Transverse colon (tissue), 4 donors: ENCODE measurements around the gene MBNL2. TPM values are rescaled to one million over a fixed set of nuclear protein-coding genes. Genes with fewer than 3 reads are reported as not detected.

Source experiments
- DNase-seq: peaks from one replicate; pipeline ENCODE4 v3.0.0-alpha.2; 2019
- H3K27ac ChIP-seq, 4 donors: fragments of 200-600 bp; sonication (generic); 2 replicates each; pipeline ENCODE4 v1.5.1; 2016 to 2018; ENCODE audit warnings: inconsistent platforms in 4 of 4
- H3K27me3 ChIP-seq: fragments of 200-600 bp; sonication (generic); 2 replicates; pipeline ENCODE4 v1.5.1; 2017; ENCODE audit warnings: inconsistent platforms
- H3K36me3 ChIP-seq, 4 donors: fragments of 200-600 bp; sonication (generic); 2 replicates each; pipeline ENCODE4 v1.5.1; 2017 to 2019; ENCODE audit warnings: inconsistent platforms in 4 of 4
- H3K4me1 ChIP-seq, 4 donors: fragments of 200-600 bp; sonication (generic); 2 replicates each; pipeline ENCODE4 v1.5.1; 2017 to 2020; ENCODE audit warnings: inconsistent platforms in 4 of 4
- H3K4me3 ChIP-seq, 4 donors: fragments of 200-600 bp; sonication (generic); 1 replicate in 1 of 4; 2 replicates in 3 of 4; pipeline versions ENCODE4 v1.5.1 to v1.6.1; 2017 to 2019; ENCODE audit warnings: inconsistent platforms in 4 of 4
- H3K9me3 ChIP-seq, 2 donors: fragments of 200-600 bp; sonication (generic); 2 replicates each; pipeline ENCODE4 v1.5.1; 2017 to 2019; ENCODE audit warnings: inconsistent platforms in 2 of 2
- EP300 ChIP-seq: sonication (generic); formaldehyde crosslinking; IDR thresholded peaks from one replicate; pipeline ENCODE4 v1.6.1; 2017; ENCODE audit warnings: antibody characterized with exemption, low read depth
- POLR2A ChIP-seq: fragments of 450-650 bp; IDR thresholded peaks from one replicate; pipeline ENCODE4 v1.6.1; 2016; ENCODE audit warnings: antibody characterized with exemption, mild to moderate bottlenecking, moderate library complexity
- POLR2AphosphoS5 ChIP-seq, 3 donors: sonication (generic); formaldehyde crosslinking; IDR thresholded peaks; one replicate each; pipeline ENCODE4 v1.6.1; 2016; ENCODE audit warnings: antibody characterized with exemption in 3 of 3
- WGBS, 2 donors: methylation state at CpG; one replicate each; pipeline ENCODE4 v1.1.5; 2018; ENCODE audit warnings: low coverage in 1 of 2; 5-methylcytosine and 5-hydroxymethylcytosine counted together
- in situ Hi-C, 4 donors: fragments of 200-750 bp; cut with MboI; loops; one replicate each; pipeline versions ENCODE4 v1.15.0 to v1.15.1; 2017; ENCODE audit warnings: low sequenced_read_pairs in 3 of 4, low pct_ligation_motif_present in 1 of 4, low pct_unique_long_range_greater_than_20kb in 1 of 4
- intact Hi-C: fragments of 100-400 bp; cut with DNase I; formaldehyde crosslinking; loops from one replicate; pipeline ENCODE4 v1.15.1; 2023; ENCODE audit warnings: low total_unique reads
- total RNA-seq, 4 donors: library from RNA; depleted of rRNA; stranded (reverse); fragments of >200 nt; gene quantifications; one replicate each; pipeline ENCODE4 v1.1.0, GENCODE V29; 2016
- TF ChIP-seq, protein P1 (sequence below), 5 experiments: fragments of 200-600 bp in 3 of 5; fragments of 450-650 bp in 2 of 5; sonication (generic) in 3 of 5; IDR thresholded peaks; 1 replicate in 2 of 5; 2 replicates in 3 of 5; pipeline ENCODE4 v1.5.1; 2016 to 2017; ENCODE audit warnings: antibody characterized with exemption in 5 of 5, inconsistent platforms in 3 of 5, mild to moderate bottlenecking in 2 of 5, moderate library complexity in 1 of 5

Gene MBNL2
- total RNA-seq, 4 donors from 2014 or later, result 26.9 to 53.7 (median 46.1) TPM

DNA sequence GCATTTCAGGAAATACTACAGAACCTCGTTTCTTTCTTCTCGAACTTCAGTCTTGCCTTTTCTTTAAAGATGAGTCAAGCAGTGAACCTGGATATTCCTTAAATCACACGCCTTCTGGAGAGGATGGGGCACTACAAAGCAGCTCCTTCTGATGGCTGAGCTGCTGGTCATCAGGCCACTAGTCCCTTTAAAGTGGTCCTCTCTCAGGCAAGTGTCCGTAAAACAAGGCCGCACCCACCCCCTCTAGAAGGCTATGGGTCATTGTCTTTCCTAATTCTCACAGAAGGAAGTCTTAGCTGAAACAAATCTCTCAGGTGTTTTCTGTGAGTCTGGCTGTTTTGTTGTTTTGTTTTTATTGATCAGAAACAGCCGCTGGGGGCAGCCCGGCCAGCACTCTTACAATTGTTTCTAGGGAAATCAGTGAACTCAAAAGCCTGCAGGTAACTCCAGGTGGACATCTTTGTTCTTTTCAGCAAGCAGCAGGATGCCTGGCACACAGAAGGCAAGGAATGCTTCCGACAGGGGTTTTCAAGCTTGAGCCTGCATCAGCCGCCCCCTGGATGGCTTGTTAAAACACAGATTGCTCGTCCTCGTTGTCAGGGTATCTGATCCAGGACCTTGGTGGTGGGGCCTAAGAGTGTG, 45.4 kb downstream of the MBNL2 start:
- TF ChIP-seq POLR2A (no peak), POLR2AphosphoS5 (IDR thresholded peaks at IDR 0.05) (no peak), EP300 (no peak)
- TF ChIP-seq, protein P1, sequence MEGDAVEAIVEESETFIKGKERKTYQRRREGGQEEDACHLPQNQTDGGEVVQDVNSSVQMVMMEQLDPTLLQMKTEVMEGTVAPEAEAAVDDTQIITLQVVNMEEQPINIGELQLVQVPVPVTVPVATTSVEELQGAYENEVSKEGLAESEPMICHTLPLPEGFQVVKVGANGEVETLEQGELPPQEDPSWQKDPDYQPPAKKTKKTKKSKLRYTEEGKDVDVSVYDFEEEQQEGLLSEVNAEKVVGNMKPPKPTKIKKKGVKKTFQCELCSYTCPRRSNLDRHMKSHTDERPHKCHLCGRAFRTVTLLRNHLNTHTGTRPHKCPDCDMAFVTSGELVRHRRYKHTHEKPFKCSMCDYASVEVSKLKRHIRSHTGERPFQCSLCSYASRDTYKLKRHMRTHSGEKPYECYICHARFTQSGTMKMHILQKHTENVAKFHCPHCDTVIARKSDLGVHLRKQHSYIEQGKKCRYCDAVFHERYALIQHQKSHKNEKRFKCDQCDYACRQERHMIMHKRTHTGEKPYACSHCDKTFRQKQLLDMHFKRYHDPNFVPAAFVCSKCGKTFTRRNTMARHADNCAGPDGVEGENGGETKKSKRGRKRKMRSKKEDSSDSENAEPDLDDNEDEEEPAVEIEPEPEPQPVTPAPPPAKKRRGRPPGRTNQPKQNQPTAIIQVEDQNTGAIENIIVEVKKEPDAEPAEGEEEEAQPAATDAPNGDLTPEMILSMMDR (IDR thresholded peaks at IDR 0.05), result no peak
- no peaks in the 10 kb centered on the region for H3K9me3 ChIP-seq
- H3K4me3 ChIP-seq, result no peak overlapping the region
- peak overlapping the region in 3 of 4 donors; percentile 14 to 39 (median 32) for H3K27ac ChIP-seq
- H3K4me1 ChIP-seq, result peaks cover 0 to 51% (median 7%) of the 10 kb centered on the region in 4 donors
- intact Hi-C loops (no loop called here), in situ Hi-C loops (no loop called here)
- H3K27me3 ChIP-seq, result no peaks in the 10 kb centered on the region
- DNase-seq, result no peak
- WGBS, 2 donors, result 81 to 87% methylated on average over 10 to 11 of the region's 11 CpGs
- no peaks in the 10 kb centered on the region for H3K36me3 ChIP-seq

DNA sequence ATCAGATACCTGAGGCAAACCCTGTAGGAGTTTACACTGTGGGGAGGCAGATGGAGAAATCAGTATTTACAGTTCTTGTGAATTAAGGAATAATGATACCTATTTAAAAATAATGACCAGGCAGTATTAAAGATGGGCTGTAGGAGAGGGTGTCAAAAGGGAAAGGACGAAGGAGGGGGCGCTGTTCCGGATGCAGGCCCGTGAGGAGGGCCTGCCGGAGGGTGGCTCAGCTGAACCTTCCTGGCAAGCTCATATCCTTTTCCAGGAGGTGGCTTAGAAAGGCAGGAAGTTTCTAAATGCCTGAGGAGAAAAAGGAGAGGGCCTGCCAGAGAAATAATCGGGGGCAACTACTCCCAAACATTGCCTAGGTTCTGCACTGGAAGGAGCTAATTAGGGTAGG, 46.6 kb downstream of the MBNL2 start:
- no peak for TF ChIP-seq EP300
- TF ChIP-seq POLR2AphosphoS5 (IDR thresholded peaks at IDR 0.05), result no peak
- no peak for TF ChIP-seq POLR2A
- TF ChIP-seq, protein P1 (IDR thresholded peaks at IDR 0.05), result no peak
- Histone ChIP-seq H3K36me3 (no peaks in the 10 kb centered on the region), H3K27me3 (no peaks in the 10 kb centered on the region), H3K4me3 (no peak overlapping the region), H3K9me3 (no peaks in the 10 kb centered on the region), H3K4me1 (peaks cover 0 to 61% (median 9%) of the 10 kb centered on the region in 4 donors), H3K27ac (no peak overlapping the region)
- no peak for DNase-seq
- in situ Hi-C loops (no loop called here), intact Hi-C loops (no loop called here)
- WGBS, 2 donors, result 54 to 83% methylated on average over 5 to 6 of the region's 6 CpGs

GRCh38 chr13:97269603-97270002, 47.5 kb downstream of the MBNL2 start:
- H3K9me3 ChIP-seq, result no peaks in the 10 kb centered on the region
- no peaks in the 10 kb centered on the region for H3K36me3 ChIP-seq
- peaks cover 4 to 66% (median 17%) of the 10 kb centered on the region in 4 donors for H3K4me1 ChIP-seq
- no peak for DNase-seq
- intact Hi-C loops, result no loop called here
- H3K27me3 ChIP-seq, result no peaks in the 10 kb centered on the region
- TF ChIP-seq, protein P1 (IDR thresholded peaks at IDR 0.05), result no peak
- no peak for TF ChIP-seq POLR2A
- TF ChIP-seq EP300, result no peak
- no peak for TF ChIP-seq POLR2AphosphoS5 (IDR thresholded peaks at IDR 0.05)
- H3K4me3 ChIP-seq, result no peak overlapping the region
- peak overlapping the region in 2 of 4 donors; percentile 8 to 18 for H3K27ac ChIP-seq
- 95 to 100% methylated on average over 3 of the region's 3 CpGs for WGBS, 2 donors
- in situ Hi-C loops, result no loop called here

GRCh38 chr13:97272526-97272925, 50.4 kb downstream of the MBNL2 start:
- 81 to 89% methylated on average over 1 of the region's 1 CpG for WGBS, 2 donors
- DNase-seq, result no peak
- no peak for TF ChIP-seq POLR2A
- TF ChIP-seq, protein P1 (IDR thresholded peaks at IDR 0.05), result no peak
- no peak for TF ChIP-seq EP300
- no peak for TF ChIP-seq POLR2AphosphoS5 (IDR thresholded peaks at IDR 0.05)
- no peaks in the 10 kb centered on the region for H3K27me3 ChIP-seq
- no peak overlapping the region for H3K4me3 ChIP-seq
- in situ Hi-C loops (no loop called here), intact Hi-C loops (no loop called here)
- H3K4me1 ChIP-seq, result peaks cover 6 to 69% (median 27%) of the 10 kb centered on the region in 4 donors
- peak overlapping the region in 3 of 4 donors; percentile 68 to 79 (median 70) for H3K27ac ChIP-seq
- H3K36me3 ChIP-seq, result peaks cover 0 to 7% (median 0%) of the 10 kb centered on the region in 4 donors
- no peaks in the 10 kb centered on the region for H3K9me3 ChIP-seq
